ENCODE results near the gene NCK2.

DNA sequence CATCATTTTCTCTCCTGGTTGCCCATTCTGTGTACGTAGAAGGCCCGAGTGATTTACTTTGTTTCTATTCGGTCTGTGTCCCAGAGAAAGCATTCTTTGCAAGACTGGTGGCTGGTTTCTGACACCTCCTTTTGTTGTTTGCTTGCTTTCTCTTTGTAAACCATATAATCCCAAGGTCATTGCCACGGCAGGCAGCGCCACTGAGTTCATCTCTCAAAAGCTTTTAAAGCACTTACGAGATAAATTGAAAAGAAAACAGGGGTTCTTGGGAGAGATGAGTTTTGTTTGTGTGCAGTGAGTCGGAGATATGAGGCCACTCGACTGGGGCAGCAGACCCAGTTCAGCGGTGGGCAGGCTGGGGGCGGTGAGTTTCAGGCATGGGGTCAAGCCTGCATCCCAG is 137.6 kb downstream of the NCK2 start:
- TF ChIP-seq IRF3 (IDR thresholded peaks at IDR 0.05; ENCODE audit: low read depth, low read length) (no peak), SMC3 (IDR thresholded peaks at IDR 0.05; ENCODE audit: low read depth, low read length) (no peak), CTCF (IDR thresholded peaks at IDR 0.05) (no peak), REST (IDR thresholded peaks at IDR 0.05; ENCODE audit: low read depth, low read length) (no peak), RAD21 (IDR thresholded peaks at IDR 0.05; ENCODE audit: low read length) (no peak), EZH2phosphoT487 (IDR thresholded peaks at IDR 0.05; ENCODE audit: borderline replicate concordance, low read depth) (no peak)
- TF ChIP-seq, protein P1, sequence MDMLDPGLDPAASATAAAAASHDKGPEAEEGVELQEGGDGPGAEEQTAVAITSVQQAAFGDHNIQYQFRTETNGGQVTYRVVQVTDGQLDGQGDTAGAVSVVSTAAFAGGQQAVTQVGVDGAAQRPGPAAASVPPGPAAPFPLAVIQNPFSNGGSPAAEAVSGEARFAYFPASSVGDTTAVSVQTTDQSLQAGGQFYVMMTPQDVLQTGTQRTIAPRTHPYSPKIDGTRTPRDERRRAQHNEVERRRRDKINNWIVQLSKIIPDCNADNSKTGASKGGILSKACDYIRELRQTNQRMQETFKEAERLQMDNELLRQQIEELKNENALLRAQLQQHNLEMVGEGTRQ (IDR thresholded peaks at IDR 0.05; ENCODE audit: borderline replicate concordance, low read depth, low read length) = no peak

All from SK-N-SH (cell line).